T1000 (cell line): ENCODE measurements around the gene RPS26.
"Not testable (repeated sequence)": the region's sequence is repeated elsewhere in the genome, so short reads cannot be mapped to it uniquely, and the experiment has no call there.

ENCODE experiments used
- DNase-seq: peaks from one replicate; lab custom pipeline; 2025; ENCODE audit warnings: mixed read lengths; lab: John Stamatoyannopoulos, UW

RPS26 gene

GRCh38 chr12:56041552-56042429 is at the start of gene RPS26:
Gene RPS26 (plus strand): TSS chr12:56041918. CDS start chr12:56042167, 249 bp downstream.
- peak; percentile 94 for DNase-seq

- DNase-seq, result no peak
Measured at GRCh38 chr12:55993230-55993853, 48.4 kb upstream of the RPS26 start.

- DNase-seq, result no peak
Measured at GRCh38 chr12:55995366-55995765, 46.4 kb upstream of the RPS26 start.

- DNase-seq, result peak; percentile 34
Measured at GRCh38 chr12:55996201-55996714, 45.5 kb upstream of the RPS26 start.

GRCh38 chr12:55996715-55997534 is 44.8 kb upstream of the RPS26 start, which contains the start of gene SUOX:
Gene SUOX (plus strand): TSS chr12:55997276. CDS start chr12:56002222, 4,946 bp downstream.
- DNase-seq, result peak; percentile 82

GRCh38 chr12:55997535-55997859 is 44.2 kb upstream of the RPS26 start:
- DNase-seq, result no peak

GRCh38 chr12:55999522-55999921 is 42.2 kb upstream of the RPS26 start:
- not testable (repeated sequence) for DNase-seq

- not testable (repeated sequence) for DNase-seq
Measured at GRCh38 chr12:55999999-56000540, 41.6 kb upstream of the RPS26 start.

- no peak for DNase-seq
Measured at GRCh38 chr12:56001487-56002100, 40.1 kb upstream of the RPS26 start.

- DNase-seq, result not testable (repeated sequence)
Measured at GRCh38 chr12:56003376-56003775, 38.3 kb upstream of the RPS26 start.

GRCh38 chr12:56004211-56004610 is 37.5 kb upstream of the RPS26 start:
- DNase-seq, result no peak

- no peak for DNase-seq
Measured at GRCh38 chr12:56007564-56008559, 33.9 kb upstream of the RPS26 start.

- no peak for DNase-seq
Measured at GRCh38 chr12:56010111-56010570, 31.6 kb upstream of the RPS26 start.

- no peak for DNase-seq
Measured at GRCh38 chr12:56011509-56012090, 30.1 kb upstream of the RPS26 start.

- no peak for DNase-seq
Measured at GRCh38 chr12:56013482-56013881, 28.2 kb upstream of the RPS26 start.

GRCh38 chr12:56014205-56014604 is 27.5 kb upstream of the RPS26 start:
- no peak for DNase-seq

- no peak for DNase-seq
Measured at GRCh38 chr12:56017181-56017580, 24.5 kb upstream of the RPS26 start.

GRCh38 chr12:56018356-56018755 is 23.4 kb upstream of the RPS26 start:
- no peak for DNase-seq

GRCh38 chr12:56020423-56021184 is 21.1 kb upstream of the RPS26 start, which contains the start of gene IKZF4:
Gene IKZF4 (plus strand): TSS chr12:56021043. CDS start chr12:56021494, 451 bp downstream.
- DNase-seq, result no peak
